NCI-H1048 (cell line): ENCODE results near the gene TOMM6.

Experiments used
- DNase-seq: peaks from one replicate; lab custom pipeline; 2025; lab: John Stamatoyannopoulos, UW

Gene TOMM6

DNA sequence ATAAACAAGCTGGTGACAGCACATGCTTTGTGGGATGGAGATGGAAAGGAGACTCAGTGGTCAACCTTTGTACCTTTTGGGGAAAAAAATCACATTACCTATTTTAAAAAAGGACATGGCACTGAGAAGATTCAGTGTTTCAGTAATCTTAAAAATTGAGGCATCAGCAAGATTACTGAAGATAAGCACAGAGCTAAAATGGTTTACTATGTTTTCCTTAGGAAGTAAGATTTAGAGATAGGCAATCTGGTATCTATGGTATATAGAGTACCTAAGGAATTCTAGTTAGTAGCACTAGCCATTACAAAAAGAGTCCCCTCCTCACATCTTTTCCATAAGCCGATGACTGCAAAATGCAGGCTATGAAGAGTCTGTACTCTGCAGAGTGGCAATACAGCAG, 35.7 kb downstream of the TOMM6 start:
- no peak for DNase-seq

- no peak for DNase-seq
Measured at GRCh38 chr6:41824571-41825569, 37.4 kb downstream of the TOMM6 start.

DNA sequence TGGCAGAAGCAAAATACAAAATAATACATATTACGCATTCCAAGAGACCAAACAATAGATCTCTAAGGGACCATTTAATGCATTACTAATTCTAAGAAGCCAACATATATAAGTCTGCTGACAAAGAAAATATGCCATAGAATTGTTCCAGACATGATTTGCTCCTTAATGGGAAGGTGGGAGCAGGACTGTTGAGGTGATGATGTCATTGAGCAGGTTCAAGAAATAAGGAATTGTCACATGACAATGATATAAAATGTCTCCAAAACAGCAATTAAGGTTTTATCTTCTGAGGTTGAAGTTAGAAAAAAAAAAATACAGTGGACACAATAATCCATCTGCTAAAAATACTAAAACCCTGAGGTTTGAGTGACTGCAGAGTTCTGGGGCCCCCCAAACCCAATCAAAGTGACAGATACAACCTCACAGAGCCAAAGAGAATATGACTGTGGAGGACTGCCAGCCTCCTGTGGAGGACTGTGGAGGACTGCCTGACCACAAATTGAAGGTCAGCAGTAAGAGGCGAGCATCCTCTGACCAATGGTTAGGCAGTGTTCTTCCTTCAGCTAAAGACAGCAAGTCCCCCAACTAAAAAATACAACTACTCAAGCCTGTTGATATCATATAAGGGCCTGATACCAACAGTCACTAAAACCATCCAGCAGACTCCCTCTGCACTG, 39.0 kb downstream of the TOMM6 start:
- DNase-seq = no peak

GRCh38 chr6:41832263-41832662, 44.8 kb downstream of the TOMM6 start:
- DNase-seq = no peak

DNA sequence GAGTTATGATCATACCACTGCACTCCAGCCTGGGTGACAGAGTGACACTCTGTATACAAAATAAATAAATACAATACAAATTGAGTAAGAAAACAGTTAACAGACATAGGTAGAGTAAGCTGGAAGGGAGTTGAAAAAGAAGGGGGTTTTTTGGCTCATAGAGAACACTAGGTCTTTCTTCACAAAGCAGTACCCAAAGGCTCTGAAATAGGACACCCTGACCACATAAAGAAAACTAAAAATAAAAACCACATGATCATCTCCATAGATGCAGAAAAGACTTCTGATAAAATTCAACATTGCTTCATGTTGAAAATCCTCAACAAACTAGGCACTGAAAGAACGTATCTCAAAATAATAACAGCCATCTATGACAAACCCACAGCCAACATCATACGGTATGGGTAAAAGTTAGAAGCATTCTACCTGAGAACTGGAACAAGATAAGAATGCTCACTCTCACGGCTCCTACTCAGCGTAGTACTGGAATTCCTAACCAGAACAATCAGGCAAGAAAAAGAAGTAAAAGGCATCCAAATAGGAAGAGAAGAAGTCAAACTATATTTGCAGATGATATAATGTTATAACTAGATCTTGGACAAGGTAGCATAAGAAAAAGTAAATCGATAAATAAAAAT, 48.6 kb downstream of the TOMM6 start:
- DNase-seq = no peak

DNA sequence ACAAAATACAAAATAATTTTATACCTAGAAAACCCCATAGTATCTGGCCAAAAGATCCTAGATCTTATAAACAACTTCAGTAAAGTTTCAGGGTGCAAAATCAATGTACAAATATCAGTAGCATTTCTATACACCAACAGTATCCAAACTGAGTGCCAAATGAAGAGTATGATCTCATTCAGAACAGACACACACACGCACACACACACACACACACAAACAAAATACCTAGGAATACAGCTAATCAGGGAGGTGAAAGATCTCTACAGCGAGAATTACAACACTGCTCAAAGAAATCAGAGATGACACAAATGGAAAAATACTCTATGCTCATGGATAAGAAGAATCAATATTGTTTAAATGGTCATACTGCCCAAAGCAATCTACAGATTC, 49.2 kb downstream of the TOMM6 start:
- no peak for DNase-seq
